ENCODE data around the gene SCN3B.

The SCN3B gene

DNA sequence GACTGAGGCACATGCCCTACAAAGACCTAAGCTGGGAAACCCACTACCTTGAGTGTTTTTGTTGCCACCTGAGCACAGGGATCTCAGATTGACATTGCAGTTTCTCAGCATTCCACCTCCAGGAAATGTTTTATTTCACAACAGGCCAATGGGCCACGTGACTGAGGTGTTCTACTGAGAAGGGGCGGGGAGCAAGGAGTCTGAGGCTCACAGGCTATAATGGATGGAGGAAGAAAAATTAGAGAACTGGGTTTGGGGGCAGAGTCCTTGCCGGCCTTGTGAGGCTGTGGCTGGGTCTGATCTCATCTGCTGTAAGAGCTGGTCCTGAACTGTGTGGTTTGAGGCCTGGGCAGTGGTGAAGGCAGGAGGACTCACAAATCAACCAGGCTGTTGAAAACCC is 46.3 kb upstream of the SCN3B start:
- no peak overlapping the region for H3K4me3 ChIP-seq (ENCODE audit: low read depth, low read length, poor library complexity, severe bottlenecking)

DNA sequence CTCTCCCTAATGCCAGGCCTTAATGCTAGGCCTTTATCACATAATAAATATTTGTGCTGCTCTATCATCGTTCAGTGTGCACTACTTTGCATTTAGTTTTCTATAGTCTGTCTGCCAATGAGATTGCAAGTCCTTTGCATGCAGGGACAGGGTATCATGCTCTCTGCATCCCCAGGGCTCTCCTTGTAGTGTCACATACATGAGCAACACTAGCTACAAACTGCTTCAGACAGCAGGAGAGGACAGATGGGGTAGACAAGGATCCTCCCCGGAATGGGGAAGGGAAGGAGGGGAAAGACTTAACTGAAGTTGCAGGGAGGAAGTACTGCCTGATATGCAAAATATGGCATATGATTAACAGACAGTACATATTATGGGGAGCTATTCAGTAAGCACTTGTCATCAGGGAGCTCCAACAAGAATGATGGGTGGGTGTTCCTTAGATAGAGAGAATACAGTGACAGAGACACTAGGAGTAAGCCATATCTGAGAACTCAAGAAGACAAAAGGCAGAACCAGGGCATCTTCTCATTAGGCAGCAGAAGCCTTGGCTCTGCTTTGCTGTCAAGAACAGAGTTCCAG is 44.2 kb upstream of the SCN3B start:
- H3K4me3 ChIP-seq (ENCODE audit: low read depth, low read length, poor library complexity, severe bottlenecking), result no peak overlapping the region
- no peaks in the 10 kb centered on the region for H3K4me1 ChIP-seq (ENCODE audit: insufficient read depth, low read length, severe bottlenecking)
- no peak for TF ChIP-seq EZH2 (IDR thresholded peaks at IDR 0.05; ENCODE audit: borderline replicate concordance, low read length)
- TF ChIP-seq, protein P1, sequence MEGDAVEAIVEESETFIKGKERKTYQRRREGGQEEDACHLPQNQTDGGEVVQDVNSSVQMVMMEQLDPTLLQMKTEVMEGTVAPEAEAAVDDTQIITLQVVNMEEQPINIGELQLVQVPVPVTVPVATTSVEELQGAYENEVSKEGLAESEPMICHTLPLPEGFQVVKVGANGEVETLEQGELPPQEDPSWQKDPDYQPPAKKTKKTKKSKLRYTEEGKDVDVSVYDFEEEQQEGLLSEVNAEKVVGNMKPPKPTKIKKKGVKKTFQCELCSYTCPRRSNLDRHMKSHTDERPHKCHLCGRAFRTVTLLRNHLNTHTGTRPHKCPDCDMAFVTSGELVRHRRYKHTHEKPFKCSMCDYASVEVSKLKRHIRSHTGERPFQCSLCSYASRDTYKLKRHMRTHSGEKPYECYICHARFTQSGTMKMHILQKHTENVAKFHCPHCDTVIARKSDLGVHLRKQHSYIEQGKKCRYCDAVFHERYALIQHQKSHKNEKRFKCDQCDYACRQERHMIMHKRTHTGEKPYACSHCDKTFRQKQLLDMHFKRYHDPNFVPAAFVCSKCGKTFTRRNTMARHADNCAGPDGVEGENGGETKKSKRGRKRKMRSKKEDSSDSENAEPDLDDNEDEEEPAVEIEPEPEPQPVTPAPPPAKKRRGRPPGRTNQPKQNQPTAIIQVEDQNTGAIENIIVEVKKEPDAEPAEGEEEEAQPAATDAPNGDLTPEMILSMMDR (IDR thresholded peaks at IDR 0.05; ENCODE audit: low read length), result no peak
- H3F3A ChIP-seq (ENCODE audit: insufficient read depth, low read length), result no peaks in the 10 kb centered on the region
- H2AFZ ChIP-seq (ENCODE audit: low read length), result no peak overlapping the region
- H3K36me3 ChIP-seq (ENCODE audit: insufficient read depth, low read length), result no peaks in the 10 kb centered on the region
- no peak overlapping the region for H3K4me2 ChIP-seq (ENCODE audit: low read length)
- no peak overlapping the region for H3K27ac ChIP-seq (ENCODE audit: low read depth, low read length, poor library complexity, severe bottlenecking)
- H3K9me3 ChIP-seq (ENCODE audit: low read length), result no peaks in the 10 kb centered on the region
- no peaks in the 10 kb centered on the region for H3K79me2 ChIP-seq (ENCODE audit: insufficient read depth, low read length)
- no peaks in the 10 kb centered on the region for H3K9me2 ChIP-seq (ENCODE audit: low read depth, low read length)
- H3K27me3 ChIP-seq (ENCODE audit: insufficient read depth, low read length), result no peaks in the 10 kb centered on the region
- H4K20me1 ChIP-seq (ENCODE audit: insufficient read depth, low read length), result no peaks in the 10 kb centered on the region
- no peak overlapping the region for H3K9ac ChIP-seq (ENCODE audit: low read length)

More for the DNA sequence above, 46.3 kb upstream of the SCN3B start:
- no peaks in the 10 kb centered on the region for H3K27me3 ChIP-seq (ENCODE audit: insufficient read depth, low read length)
- no peak for TF ChIP-seq EZH2 (IDR thresholded peaks at IDR 0.05; ENCODE audit: borderline replicate concordance, low read length)
- TF ChIP-seq, protein P1 (IDR thresholded peaks at IDR 0.05; ENCODE audit: low read length), result no peak
- H3K4me2 ChIP-seq (ENCODE audit: low read length), result no peak overlapping the region
- no peak overlapping the region for H3K9ac ChIP-seq (ENCODE audit: low read length)
- H3K36me3 ChIP-seq (ENCODE audit: insufficient read depth, low read length), result no peaks in the 10 kb centered on the region
- H3K4me1 ChIP-seq (ENCODE audit: insufficient read depth, low read length, severe bottlenecking), result no peaks in the 10 kb centered on the region
- no peaks in the 10 kb centered on the region for H4K20me1 ChIP-seq (ENCODE audit: insufficient read depth, low read length)
- no peaks in the 10 kb centered on the region for H3K9me3 ChIP-seq (ENCODE audit: low read length)
- H3F3A ChIP-seq (ENCODE audit: insufficient read depth, low read length), result no peaks in the 10 kb centered on the region
- no peaks in the 10 kb centered on the region for H3K9me2 ChIP-seq (ENCODE audit: low read depth, low read length)
- no peaks in the 10 kb centered on the region for H3K79me2 ChIP-seq (ENCODE audit: insufficient read depth, low read length)
- H3K27ac ChIP-seq (ENCODE audit: low read depth, low read length, poor library complexity, severe bottlenecking), result no peak overlapping the region
- no peak overlapping the region for H2AFZ ChIP-seq (ENCODE audit: low read length)

DNA sequence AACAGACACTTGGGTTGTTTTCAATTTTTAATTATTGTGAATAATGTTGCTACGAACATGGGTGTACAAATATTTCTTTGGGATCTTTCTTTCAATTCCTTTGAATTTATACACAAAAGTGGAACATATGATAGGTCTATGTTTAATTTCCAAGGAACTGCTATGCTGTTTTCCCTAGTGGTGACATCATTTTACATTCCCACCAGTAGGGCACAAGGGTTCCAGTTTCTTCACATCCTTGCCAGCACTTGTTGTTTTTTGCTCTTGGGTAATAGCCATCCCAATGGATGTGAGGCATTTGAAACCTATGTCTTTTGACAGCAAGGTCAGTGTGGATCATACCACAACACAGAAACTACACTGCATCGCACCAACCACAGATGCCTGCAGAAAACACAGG is 41.8 kb upstream of the SCN3B start:
- no peaks in the 10 kb centered on the region for H3K4me1 ChIP-seq (ENCODE audit: insufficient read depth, low read length, severe bottlenecking)
- H3K27ac ChIP-seq (ENCODE audit: low read depth, low read length, poor library complexity, severe bottlenecking), result no peak overlapping the region
- H2AFZ ChIP-seq (ENCODE audit: low read length), result no peak overlapping the region
- TF ChIP-seq, protein P1 (IDR thresholded peaks at IDR 0.05; ENCODE audit: low read length), result no peak
- TF ChIP-seq EZH2 (IDR thresholded peaks at IDR 0.05; ENCODE audit: borderline replicate concordance, low read length), result no peak
- no peak overlapping the region for H3K9ac ChIP-seq (ENCODE audit: low read length)
- no peak overlapping the region for H3K4me3 ChIP-seq (ENCODE audit: low read depth, low read length, poor library complexity, severe bottlenecking)
- no peaks in the 10 kb centered on the region for H3F3A ChIP-seq (ENCODE audit: insufficient read depth, low read length)
- H4K20me1 ChIP-seq (ENCODE audit: insufficient read depth, low read length), result no peaks in the 10 kb centered on the region
- no peaks in the 10 kb centered on the region for H3K9me2 ChIP-seq (ENCODE audit: low read depth, low read length)
- H3K79me2 ChIP-seq (ENCODE audit: insufficient read depth, low read length), result no peaks in the 10 kb centered on the region
- no peaks in the 10 kb centered on the region for H3K9me3 ChIP-seq (ENCODE audit: low read length)
- no peaks in the 10 kb centered on the region for H3K36me3 ChIP-seq (ENCODE audit: insufficient read depth, low read length)
- no peak overlapping the region for H3K4me2 ChIP-seq (ENCODE audit: low read length)
- no peaks in the 10 kb centered on the region for H3K27me3 ChIP-seq (ENCODE audit: insufficient read depth, low read length)

All from OCI-LY1 (cell line).